Stimulated activated CD8-positive, alpha-beta memory T cell treated with anti-CD3 and anti-CD28 coated beads, Interleukin-4, amount 100 ng/mL, for 1 hour (primary cell): ENCODE data around the gene UBL4A.

Experiments
- DNase-seq, 2 donors: peaks; one replicate each; pipeline ENCODE4 v3.0.0-alpha.2; 2020; ENCODE audit warnings: low read depth in 2 of 2, low spot score in 1 of 2

Gene UBL4A

GRCh38 chrX:154440623-154441357 lies 45.6 kb downstream of the UBL4A start:
- no peak for DNase-seq

GRCh38 chrX:154439841-154440240 lies 46.6 kb downstream of the UBL4A start:
- no peak for DNase-seq

GRCh38 chrX:154437971-154438893 lies 48.2 kb downstream of the UBL4A start:
- no peak for DNase-seq

GRCh38 chrX:154436983-154437752 lies 49.2 kb downstream of the UBL4A start, which contains the start of gene GDI1:
GDI1 (plus strand) TSS chrX:154437154; CDS start chrX:154437255, 101 bp downstream.
- no peak for DNase-seq

- no peak for DNase-seq
Observed at GRCh38 chrX:154436374-154436982, 49.9 kb downstream of the UBL4A start.

- DNase-seq = no peak
Observed at GRCh38 chrX:154435171-154435733, 51.2 kb downstream of the UBL4A start.

GRCh38 chrX:154434394-154435168 lies 51.8 kb downstream of the UBL4A start:
- DNase-seq = no peak
